IMR-90 (cell line): ENCODE results near the gene PGPEP1. TPM values are rescaled to one million over a fixed set of nuclear protein-coding genes. Genes with fewer than 3 reads are reported as not detected.
A peak's percentile ranks its signal among the peaks of the same experiment; 100 is the strongest.

Source experiments
- ELK1 ChIP-seq: fragments of 150-350 bp; IDR thresholded peaks from 2 replicates; pipeline ENCODE4 v1.6.1; 2016; ENCODE audit warnings: low read depth, mild to moderate bottlenecking, low read length, moderate library complexity, borderline replicate concordance
- MAZ ChIP-seq: IDR thresholded peaks from 2 replicates; pipeline ENCODE4 v1.6.1; 2012; ENCODE audit warnings: low read depth, mild to moderate bottlenecking, low read length, improper control_type of control experiment, moderate library complexity, borderline replicate concordance
- polyA plus RNA-seq, 3 experiments: library from polyadenylated mRNA; depleted of rRNA; stranded (reverse); fragments of >200 nt; gene quantifications; 2 replicates each; pipeline ENCODE4 v1.2.3, GENCODE V29; 2012; ENCODE audit warnings: low replicate concordance in 1 of 3
- total RNA-seq: library from RNA; depleted of rRNA; stranded (reverse); fragments of >200 nt; gene quantifications from 2 replicates; pipeline ENCODE4 v1.2.3, GENCODE V29; 2012

Gene PGPEP1
- total and polyA plus RNA-seq, 2 of the 4 experiments (the other 2 are of a cell fraction) = 11.8 to 14.3 TPM

GRCh38 chr19:18340990-18341868, 831 bp downstream of the PGPEP1 start (continued):
- TF ChIP-seq ELK1 (no peak), MAZ (peak; percentile 49; the same call in 1 of the 2 replicates)
